ENCODE measurements around the gene CUTC. TPM values are rescaled to one million over a fixed set of nuclear protein-coding genes. Genes with fewer than 3 reads are reported as not detected.
A peak's percentile ranks its signal among the peaks of the same experiment; 100 is the strongest.

CUTC gene
- 10 to 100 TPM; 12.4 to 15.0 (median 13.9) TPM for total RNA-seq
- polyA plus RNA-seq: 10 to 100 TPM; 16.4 to 20.6 TPM
- long read RNA-seq, donor 1, transcript CUTC-203 (8 exons, 831 nt): minor isoform, 8 of 46 reads
- long read RNA-seq, donor 1, transcript CUTC-202 (9 exons, 1,346 nt): major isoform, 30 of 46 reads
- long read RNA-seq, donor 1, partial matches to known transcripts: 1 of 46 reads
- long read RNA-seq, donor 1, other reads (novel, unspliced or antisense): 7 of 46 reads
- long read RNA-seq, donor 2, transcript CUTC-203 (8 exons, 831 nt): minor isoform, 6 of 22 reads
- long read RNA-seq, donor 2, transcript CUTC-202 (9 exons, 1,346 nt): major isoform, 10 of 22 reads
- long read RNA-seq, donor 2, partial matches to known transcripts: 6 of 22 reads
- long read RNA-seq, donor 2, other reads (novel, unspliced or antisense): 0 of 22 reads
- long read RNA-seq, donor 3, partial matches to known transcripts: 1 of 18 reads
- long read RNA-seq, donor 3, other reads (novel, unspliced or antisense): 9 of 18 reads

DNA sequence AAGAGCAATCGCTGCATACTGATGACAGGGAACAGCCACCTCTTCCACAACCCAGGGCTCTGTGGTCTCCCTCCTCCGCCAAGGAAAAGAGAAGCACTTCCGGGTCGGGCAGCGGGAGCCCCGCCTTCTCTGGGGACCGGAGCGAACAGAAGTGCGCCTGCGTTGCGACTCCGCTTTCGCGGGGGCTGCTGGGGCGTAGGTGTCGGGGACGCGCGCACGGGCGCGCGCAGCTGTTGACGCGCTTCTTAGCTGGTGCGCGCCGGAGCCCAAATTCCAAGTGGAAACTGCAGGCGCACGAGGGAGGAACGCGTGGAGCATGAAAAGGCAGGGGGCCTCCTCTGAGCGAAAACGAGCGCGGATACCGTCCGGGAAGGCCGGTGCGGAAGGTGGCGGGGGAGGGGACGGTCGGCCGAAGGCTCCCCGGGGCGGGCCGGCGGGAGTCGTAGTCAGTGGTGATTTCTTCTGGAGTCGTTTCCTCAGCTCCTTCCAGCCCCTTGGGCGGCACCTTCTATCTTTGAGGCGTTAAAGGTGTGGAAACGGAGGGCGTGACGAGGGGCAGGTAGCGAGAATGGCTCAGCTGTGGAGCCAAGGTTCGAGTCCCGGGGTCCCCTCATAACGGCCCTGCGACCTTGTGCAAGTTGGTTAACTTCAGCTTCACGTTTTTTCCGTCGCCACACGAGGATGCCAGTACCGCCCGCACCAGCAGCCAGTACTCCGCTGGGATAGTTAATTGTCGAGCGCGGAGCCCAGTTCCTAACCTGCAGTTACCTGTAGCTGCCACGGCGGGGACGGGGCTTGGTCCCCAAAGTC, at the start of gene CUTC, which contains the start of gene COX15:
TSS of gene CUTC (plus strand) at position 202 of the 810 bp plus-strand sequence. CDS start at position 317, 115 bp downstream.
TSS of gene COX15 (minus strand) at position 95 of the 810 bp plus-strand sequence. CDS start at position 17, 78 bp downstream.
- no peaks in the 10 kb centered on the region for H3K27me3 ChIP-seq
- TF ChIP-seq CTCF (IDR thresholded peaks at IDR 0.05) (peak in 1 of 3 donors; percentile 25), EP300 (IDR thresholded peaks at IDR 0.05) (no peak), POLR2A (IDR thresholded peaks at IDR 0.05) (peak; percentile 60)
- no peaks in the 10 kb centered on the region for H3K9me3 ChIP-seq
- peak within 1 kb of the TSS; percentile 82 to 91 for H3K27ac ChIP-seq
- 0 to 1% (median 0%) methylated on average over 71 to 73 of the region's 73 CpGs for WGBS, 3 donors
- peaks cover 6% of the 10 kb centered on the region for H3K4me1 ChIP-seq (ENCODE audit: insufficient read depth)
- DNase-seq: peak; percentile 96 to 99 (median 97)
- intact Hi-C loops (cut with DNase I): loop anchor here in 1 of 4 donors (10.0 kb wide), 2 partner anchors 107 to 297 kb away; partner anchors contain the start of genes GOT1 and SLC25A28
- no peaks in the 10 kb centered on the region for H3K36me3 ChIP-seq
- peak within 1 kb of the TSS; percentile 78 for H3K4me3 ChIP-seq

- Histone ChIP-seq H3K36me3 (no peaks in the 10 kb centered on the region), H3K9me3 (no peaks in the 10 kb centered on the region), H3K4me3 (no peak overlapping the region), H3K4me1 (ENCODE audit: insufficient read depth) (no peaks in the 10 kb centered on the region), H3K27me3 (no peaks in the 10 kb centered on the region), H3K27ac (no peak overlapping the region)
- no peak for DNase-seq
- TF ChIP-seq EP300 (IDR thresholded peaks at IDR 0.05) (no peak), POLR2A (IDR thresholded peaks at IDR 0.05) (no peak), CTCF (IDR thresholded peaks at IDR 0.05) (no peak)
- intact Hi-C loops (cut with DNase I): no loop called here
- WGBS, 3 donors: 82 to 86% (median 82%) methylated on average over 1 of the region's 1 CpG
Measured at GRCh38 chr10:99682752-99683151, 49.3 kb upstream of the CUTC start.

DNA sequence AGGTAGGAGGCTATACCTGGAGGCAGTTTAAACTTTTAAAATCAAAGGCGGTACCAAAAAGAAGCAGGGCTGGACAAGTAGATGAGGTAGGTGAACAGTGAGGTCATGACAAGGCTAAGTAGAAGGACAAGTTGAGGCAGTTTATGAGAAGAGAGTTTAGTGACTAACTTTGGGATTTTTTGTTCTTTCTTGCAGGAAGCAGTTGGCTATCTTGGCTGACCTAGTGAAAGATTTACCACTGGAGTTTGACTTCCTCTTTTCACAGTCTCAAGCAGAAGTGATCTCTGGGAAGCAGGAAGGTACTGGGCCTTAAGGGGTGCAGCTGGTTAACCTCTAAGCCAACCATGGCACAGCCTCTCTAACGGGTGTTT, 46.5 kb upstream of the CUTC start:
- TF ChIP-seq EP300 (IDR thresholded peaks at IDR 0.05) (no peak), CTCF (IDR thresholded peaks at IDR 0.05) (no peak), POLR2A (IDR thresholded peaks at IDR 0.05) (no peak)
- Histone ChIP-seq H3K4me3 (no peak overlapping the region), H3K36me3 (no peaks in the 10 kb centered on the region), H3K27ac (no peak overlapping the region), H3K4me1 (ENCODE audit: insufficient read depth) (no peaks in the 10 kb centered on the region), H3K9me3 (no peaks in the 10 kb centered on the region), H3K27me3 (no peaks in the 10 kb centered on the region)
- 83 to 89% (median 88%) methylated on average over 2 of the region's 2 CpGs for WGBS, 3 donors
- intact Hi-C loops (cut with DNase I): no loop called here
- DNase-seq: no peak

- Histone ChIP-seq H3K36me3 (no peaks in the 10 kb centered on the region), H3K27ac (no peak overlapping the region), H3K9me3 (no peaks in the 10 kb centered on the region), H3K27me3 (no peaks in the 10 kb centered on the region), H3K4me1 (ENCODE audit: insufficient read depth) (no peaks in the 10 kb centered on the region), H3K4me3 (no peak overlapping the region)
- intact Hi-C loops (cut with DNase I): no loop called here
- no peak for DNase-seq
- no peak for TF ChIP-seq POLR2A (IDR thresholded peaks at IDR 0.05)
- no peak for TF ChIP-seq CTCF (IDR thresholded peaks at IDR 0.05)
- no peak for TF ChIP-seq EP300 (IDR thresholded peaks at IDR 0.05)
- 96 to 100% (median 100%) methylated on average over 1 of the region's 1 CpG for WGBS, 3 donors
Measured at GRCh38 chr10:99689461-99689860, 42.6 kb upstream of the CUTC start.
